Measurements from ENCODE around the gene CECR2.

DNA sequence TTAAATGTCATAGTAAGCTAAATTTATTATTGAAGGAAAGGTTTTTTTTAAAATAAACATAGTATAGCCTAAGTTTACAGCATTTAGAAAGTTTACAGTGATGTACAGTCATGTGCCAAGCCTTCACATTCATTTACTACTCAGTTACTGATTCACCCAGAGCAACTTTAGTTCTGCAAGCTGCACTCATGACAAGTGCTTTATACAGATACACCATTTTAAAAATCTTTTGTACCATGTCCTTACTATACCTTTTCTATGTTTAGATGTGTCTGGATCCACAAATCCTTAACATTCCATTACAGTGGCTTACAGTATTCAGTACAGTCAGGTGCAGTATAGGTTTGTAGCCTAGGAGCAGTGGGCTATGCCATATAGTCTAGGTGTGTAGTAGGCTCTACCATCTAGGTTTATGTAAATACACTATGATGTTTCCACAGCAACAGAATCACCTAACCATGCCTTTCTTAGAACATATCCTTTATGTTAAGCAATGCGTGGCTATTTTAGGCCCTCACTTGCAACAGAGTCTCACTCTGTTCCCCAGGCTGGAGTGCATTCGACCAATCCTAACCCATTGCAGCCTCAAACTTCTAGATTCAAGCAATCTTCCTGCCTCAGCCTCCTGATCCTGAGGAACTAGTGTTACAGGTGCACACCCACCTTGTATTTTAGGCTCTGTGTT, 114.6 kb downstream of the CECR2 start:
- no peak for TF ChIP-seq POLR2AphosphoS5 (IDR thresholded peaks at IDR 0.05; ENCODE audit: low read depth, low read length)
- no peak for TF ChIP-seq POLR2A (IDR thresholded peaks at IDR 0.05; ENCODE audit: low read depth, low read length)
